Fibroblast of lung (primary cell): ENCODE results near the gene SLC12A6.

Experiments
- CTCF ChIP-seq, 2 donors: IDR thresholded peaks in 1 of 2; conservative IDR thresholded peaks in 1 of 2; 1 replicate in 1 of 2; 2 replicates in 1 of 2; pipeline ENCODE4 v1.5.1; 2011 to 2012; ENCODE audit warnings: low read length in 2 of 2, control low read depth in 1 of 2, inconsistent platforms in 1 of 2, low read depth in 1 of 2, mild to moderate bottlenecking in 1 of 2
- EZH2 ChIP-seq: IDR thresholded peaks from 2 replicates; pipeline ENCODE4 v1.5.1; 2012; ENCODE audit warnings: low read length, control low read depth, mild to moderate bottlenecking; ENCODE audit errors: missing control alignments

- TF ChIP-seq CTCF (conservative IDR thresholded peaks at IDR 0.05 in 1 of 2, IDR thresholded peaks at IDR 0.05 in 1 of 2; ENCODE audit: low read depth in 1 of 2, low read length in 2 of 2) (no peak), EZH2 (no peak)
Measured at GRCh38 chr15:34365091-34365825, 27.7 kb upstream of the SLC12A6 start.
